NAMALWA (cell line): Measurements from ENCODE around the gene CDH18.

Experiments
- DNase-seq: peaks from one replicate; pipeline ENCODE4 v3.0.0-alpha.2; 2015; ENCODE audit warnings: low spot score

CDH18 gene

GRCh38 chr5:19928562-19929421, 59.2 kb downstream of the CDH18 start:
- no peak for DNase-seq

- no peak for DNase-seq
Measured at GRCh38 chr5:19927919-19928318, 60.1 kb downstream of the CDH18 start.

DNA sequence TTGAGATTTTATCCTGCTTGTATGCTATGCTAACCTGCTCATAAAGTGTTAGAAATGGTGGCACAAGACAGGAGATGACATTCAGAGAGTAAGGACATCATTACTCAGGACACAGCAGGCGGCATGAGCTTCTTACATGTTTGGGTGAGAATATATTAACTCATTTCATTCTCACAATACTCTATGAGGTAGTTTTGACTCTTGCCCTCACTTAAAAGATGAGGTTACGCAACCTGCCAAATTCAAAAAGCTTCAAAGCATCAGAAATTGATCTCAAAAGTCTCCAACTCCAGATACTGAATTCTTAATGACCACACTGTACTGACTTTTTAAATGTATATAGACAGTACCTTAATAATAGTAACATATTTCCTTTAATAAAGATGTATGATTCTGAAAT, 60.8 kb downstream of the CDH18 start:
- no peak for DNase-seq

DNA sequence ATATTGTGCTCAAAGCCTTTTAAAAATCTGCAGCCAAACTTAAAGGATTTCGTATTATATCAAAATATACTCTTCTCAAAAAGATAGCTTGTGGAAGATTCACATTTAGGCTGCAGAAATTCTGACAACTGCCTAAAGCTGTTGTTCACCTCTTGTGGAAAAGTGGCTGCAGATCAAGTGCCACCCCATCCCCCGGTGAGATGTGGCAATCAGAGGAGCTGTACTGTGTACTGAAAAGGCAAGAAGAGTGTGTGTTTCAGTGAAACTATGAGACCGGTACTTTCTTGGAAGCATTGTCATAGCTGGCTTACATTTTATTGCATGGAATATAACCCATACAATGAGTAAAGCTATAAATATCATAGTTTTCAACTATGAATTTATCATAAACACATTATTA, 64.3 kb downstream of the CDH18 start:
- DNase-seq, result no peak

- DNase-seq, result no peak
Measured at GRCh38 chr5:19920761-19921160, 67.2 kb downstream of the CDH18 start.

GRCh38 chr5:19918780-19919179, 69.2 kb downstream of the CDH18 start:
- DNase-seq, result no peak

DNA sequence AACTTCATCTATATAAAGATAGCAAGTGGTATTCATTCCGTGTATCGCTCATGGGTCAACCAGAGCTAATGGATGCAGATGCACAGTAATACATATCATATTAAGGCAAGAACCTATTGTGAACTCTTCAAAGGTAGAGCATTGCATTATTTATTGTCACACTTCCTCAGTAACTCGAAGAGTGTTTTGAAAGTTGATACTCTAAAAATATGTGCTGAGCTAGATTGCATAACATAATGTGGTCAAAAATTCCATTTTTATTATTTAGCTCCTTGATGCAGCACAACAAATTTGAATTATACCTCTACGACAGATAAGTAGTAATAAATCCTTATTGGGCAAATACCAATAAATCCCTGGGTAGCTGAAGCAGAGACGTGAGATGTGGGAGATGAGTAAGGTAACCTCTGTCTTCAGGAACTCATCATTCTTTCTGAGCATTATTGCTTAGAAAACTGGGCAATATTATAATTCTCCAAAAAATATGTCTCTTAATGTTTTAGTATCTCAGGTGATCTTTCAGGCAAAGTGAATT, 70.3 kb downstream of the CDH18 start:
- DNase-seq, result no peak

GRCh38 chr5:19910136-19910535, 77.9 kb downstream of the CDH18 start:
- DNase-seq, result no peak

GRCh38 chr5:19904766-19905165, 83.2 kb downstream of the CDH18 start:
- DNase-seq, result no peak

DNA sequence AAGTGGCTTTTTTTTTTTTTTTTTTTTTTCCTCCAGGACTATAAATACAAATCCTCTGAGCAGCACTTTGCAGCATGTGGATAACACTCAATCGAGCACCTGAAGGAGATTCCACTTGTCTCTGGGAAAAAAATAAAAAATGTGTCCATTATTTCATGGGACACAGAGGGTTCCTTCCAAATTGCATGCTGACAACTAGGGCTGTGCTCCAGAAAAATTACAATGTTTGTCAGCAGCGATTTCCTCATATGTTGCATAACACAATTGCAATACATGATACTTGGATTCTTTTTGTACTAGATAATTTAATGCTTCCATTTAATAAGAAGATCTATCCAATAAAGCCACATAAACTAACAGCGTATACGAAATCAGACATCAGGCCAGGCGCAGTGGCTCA, 84.4 kb downstream of the CDH18 start:
- no peak for DNase-seq

DNA sequence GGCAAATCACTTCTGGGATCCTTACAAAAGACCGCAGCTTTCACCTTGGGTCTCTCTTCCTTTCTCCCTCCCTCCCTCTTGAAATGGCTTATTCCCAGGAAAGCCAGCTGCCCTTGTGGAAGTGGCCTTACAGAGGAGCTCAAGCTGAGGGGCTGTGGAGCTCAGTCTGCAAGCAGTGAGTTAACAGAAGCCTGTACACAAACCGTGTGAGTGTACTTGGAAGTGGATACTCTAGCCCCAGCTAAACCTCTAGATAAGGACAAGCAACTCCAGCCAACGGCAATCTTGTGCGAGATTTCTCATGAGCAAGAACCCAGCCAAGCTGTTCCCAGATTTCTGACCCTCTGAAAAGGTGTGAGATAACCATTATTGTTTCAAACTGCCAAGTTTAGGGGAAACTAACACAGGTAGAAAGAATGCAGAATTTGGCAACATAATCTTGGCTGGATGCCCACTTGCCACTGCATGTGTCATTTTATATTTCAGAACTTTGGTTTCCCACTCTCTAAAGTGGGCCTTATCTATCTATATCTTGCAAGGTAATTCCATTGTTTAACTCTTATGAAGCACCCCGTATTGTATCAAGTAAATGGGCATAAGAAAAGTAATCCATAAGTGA, 85.6 kb downstream of the CDH18 start:
- DNase-seq, result no peak

- no peak for DNase-seq
Measured at GRCh38 chr5:19900269-19900668, 87.7 kb downstream of the CDH18 start.

- no peak for DNase-seq
Measured at GRCh38 chr5:19891658-19892057, 96.3 kb downstream of the CDH18 start.

- DNase-seq, result no peak
Measured at GRCh38 chr5:19886123-19886917, 101.7 kb downstream of the CDH18 start.

DNA sequence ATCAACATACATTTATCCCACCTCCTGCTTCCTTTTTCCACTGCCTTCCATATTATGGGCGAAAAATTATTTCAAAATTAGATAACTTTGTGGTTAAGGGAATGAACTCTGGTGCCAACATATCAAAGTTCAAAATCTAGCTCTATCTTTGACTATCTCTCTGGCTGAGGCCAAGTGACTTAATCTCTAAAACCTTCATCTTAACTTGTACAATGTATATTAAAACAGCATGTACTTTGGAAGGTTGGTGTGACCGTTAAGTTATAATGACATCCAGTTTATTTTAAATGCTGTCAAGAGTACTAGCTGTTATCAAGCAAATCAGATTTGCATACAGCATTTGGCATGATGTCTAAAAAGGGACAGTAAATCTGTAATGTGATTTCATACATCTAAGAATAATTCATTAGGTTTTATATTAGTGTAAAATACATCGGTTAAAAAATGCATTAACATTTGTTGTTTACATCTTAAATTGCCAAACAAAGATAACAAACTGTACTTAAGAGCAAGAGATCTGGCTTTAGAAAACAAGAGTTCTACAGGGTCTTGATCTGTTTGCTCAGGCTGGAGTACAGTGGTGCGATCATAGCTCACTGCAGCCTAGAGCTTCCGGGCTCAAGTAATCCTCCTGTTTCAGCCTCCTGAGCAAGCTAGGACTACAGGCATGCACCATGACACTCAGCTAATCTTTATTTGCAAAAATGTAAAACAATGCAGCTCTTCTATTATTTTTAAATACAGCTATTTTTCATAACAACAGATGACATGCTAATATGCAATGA, 102.8 kb downstream of the CDH18 start:
- no peak for DNase-seq

DNA sequence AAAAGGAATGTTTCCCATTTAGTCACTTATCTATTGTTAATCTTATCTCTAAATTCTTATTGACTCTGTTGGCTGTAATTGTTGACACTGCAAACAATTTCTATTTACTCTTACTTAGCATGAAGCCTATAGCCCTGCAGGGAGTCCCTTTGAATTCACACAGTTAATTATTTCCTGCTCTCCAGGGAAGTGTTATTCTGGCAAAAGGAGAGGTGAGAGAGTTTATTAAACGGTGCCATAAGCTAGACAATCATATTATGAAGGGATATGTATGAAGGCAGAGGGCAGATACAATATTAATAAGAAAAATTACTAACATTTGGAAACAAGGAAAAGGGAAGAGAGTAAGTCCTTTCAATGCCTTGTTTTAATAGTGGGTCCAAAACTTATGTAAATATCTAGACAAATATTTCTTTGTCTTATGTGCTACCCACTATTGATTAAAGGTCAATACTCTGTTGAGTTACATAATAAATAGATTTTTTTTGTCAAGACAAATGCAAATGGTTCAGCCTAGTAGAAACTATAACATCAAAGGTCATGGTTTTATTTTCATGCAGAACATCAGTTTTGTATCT, 107.1 kb downstream of the CDH18 start:
- DNase-seq, result no peak

DNA sequence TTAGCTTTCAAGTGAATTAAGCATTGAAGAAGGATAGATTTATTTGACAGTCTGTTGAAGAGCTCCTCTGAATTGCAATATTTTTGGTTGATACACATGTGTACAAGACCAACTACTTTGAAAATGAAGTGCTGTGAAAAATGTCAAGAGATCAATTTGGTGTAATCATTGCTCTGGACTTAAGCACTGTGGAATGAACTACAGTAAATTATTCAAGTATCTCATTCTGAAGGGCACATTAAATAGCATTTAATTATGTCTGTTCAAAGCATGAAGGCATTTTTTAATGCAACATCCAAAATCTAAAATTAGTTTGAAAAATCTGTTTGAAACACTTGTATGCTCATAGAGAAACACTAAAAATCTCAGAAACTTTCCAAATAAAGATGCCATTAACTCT, 107.5 kb downstream of the CDH18 start:
- DNase-seq, result no peak

DNA sequence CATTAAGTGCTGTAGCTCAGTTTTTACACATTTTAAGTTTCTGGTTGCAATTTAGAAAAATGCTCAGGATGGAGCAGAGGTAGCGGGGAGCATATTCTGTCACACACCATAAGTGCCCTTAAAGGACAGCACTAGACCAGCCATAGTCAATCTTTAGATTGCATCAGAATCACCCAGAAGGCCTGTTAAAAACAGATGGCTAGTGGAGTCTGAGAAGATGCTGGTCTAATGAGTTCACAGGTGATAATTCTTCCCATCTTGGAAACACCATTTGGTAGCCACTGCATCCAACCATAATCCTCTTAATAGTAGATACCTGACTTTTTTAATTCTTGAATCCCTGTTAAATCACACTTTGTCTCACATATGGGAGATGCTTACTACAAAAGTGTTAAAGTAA, 113.2 kb downstream of the CDH18 start:
- DNase-seq, result no peak

DNA sequence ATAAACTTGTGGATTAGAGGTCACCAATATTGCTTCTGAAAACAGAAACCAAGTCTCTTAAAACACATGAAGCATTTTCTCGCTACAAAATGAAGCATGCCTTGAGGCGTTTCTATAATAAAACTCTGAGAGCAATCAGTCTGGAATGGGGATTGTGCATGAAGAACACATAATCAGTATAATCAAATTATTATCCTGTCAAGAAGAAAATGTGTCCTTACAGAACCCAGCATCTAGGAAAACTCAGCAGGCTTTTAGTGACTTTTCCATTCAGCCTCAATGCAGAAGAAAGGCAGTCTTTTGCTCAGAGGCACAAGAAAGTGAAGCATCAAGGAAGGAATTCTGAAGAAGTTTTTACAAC, 121.9 kb downstream of the CDH18 start:
- DNase-seq, result no peak

GRCh38 chr5:19865336-19866089, 122.5 kb downstream of the CDH18 start:
- DNase-seq, result no peak

DNA sequence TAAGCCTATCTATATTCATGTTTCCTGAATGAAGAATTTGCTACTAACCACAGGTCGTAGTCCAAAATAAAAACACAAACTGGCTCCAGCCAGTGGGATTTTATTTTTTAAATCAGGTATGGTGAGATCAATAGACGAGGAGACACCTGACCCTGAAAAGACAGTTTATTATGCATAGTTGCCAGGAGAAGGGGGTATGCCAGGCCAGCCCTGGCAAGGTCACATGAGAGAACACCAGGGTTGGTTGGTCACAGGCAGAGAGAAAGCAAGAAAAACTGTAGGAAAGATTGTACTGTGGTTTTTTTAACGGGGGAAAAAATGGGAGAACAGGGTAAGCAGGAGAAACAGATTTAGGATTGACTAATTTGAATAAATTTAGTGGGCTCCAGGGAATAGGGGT, 125.3 kb downstream of the CDH18 start:
- no peak for DNase-seq
